Measurements from ENCODE around the gene PRKAR2A.
"Not testable (repeated sequence)": the region's sequence is repeated elsewhere in the genome, so short reads cannot be mapped to it uniquely, and the experiment has no call there.

PRKAR2A gene

DNA sequence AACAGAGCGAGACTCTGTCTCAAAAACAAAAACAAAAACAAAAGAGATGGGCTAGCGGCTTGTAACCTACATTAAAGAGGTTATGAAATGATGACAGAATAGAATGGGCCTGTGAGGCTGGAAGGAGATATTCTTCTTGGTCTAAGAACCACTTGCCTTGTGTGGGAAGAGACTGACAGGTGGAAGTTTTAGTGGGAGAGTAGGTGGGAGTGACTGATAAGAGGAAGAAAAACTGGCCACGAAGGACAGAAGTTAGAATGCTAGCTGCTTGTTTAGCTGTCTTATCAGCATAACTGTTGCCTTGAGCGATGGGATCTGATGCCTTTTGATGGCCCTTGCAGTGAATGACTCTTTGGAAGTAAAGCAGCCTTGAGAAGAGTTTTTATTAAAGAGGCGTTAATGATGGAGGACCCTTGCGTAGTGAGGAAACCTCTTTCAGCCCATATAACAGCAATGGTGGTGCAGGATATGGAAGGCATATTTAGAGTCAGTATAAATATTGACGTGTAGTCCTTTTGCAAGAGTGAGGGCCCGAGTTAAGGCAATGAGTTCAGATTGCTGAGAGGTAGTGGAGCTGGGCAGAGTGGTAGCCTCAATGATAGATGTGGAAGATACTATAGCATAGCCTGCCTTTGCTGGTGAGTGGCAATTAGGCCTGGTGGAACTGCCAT lies 122.4 kb downstream of the PRKAR2A start:
- FAIRE-seq: not testable (repeated sequence)

DNA sequence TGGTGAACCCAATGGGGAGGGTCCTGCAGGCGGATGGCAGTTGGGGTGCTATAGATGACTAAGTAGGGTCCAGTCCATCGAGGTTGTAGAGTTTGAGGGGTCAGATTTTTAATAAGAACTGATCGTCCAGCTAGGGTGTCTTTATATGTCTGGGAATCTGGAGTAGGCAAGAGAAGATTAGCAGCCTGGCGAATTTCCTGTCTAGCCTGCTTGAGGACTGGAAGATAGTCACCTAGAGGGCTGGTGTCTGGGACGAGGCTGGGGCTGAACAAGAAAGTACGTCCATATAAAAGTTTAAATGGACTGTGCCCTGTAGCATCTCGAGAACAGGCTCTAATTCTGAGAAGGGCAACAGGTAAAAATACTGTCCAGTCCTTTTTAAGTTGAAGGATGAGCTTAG lies 123.9 kb downstream of the PRKAR2A start:
- FAIRE-seq: no peak

DNA sequence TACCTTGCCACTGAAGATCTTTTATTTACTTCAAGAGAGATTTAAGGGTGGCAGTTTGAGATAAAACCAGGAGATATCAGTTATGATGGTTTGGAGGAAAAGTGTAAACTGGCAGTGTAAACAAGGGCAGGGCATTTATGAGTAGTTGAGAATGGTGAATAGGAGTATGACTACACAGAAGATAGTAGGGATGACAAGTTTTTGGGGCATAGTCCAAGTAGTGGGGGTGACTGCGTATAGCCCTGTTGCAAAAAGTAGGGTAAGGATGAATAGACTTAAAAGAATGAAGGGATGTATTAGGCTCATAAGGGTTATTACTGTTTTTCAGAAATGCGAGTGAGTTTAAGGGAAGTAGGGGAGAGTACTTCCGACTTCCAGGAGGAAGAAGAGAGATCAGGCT lies 124.4 kb downstream of the PRKAR2A start:
- FAIRE-seq: not testable (repeated sequence)

DNA sequence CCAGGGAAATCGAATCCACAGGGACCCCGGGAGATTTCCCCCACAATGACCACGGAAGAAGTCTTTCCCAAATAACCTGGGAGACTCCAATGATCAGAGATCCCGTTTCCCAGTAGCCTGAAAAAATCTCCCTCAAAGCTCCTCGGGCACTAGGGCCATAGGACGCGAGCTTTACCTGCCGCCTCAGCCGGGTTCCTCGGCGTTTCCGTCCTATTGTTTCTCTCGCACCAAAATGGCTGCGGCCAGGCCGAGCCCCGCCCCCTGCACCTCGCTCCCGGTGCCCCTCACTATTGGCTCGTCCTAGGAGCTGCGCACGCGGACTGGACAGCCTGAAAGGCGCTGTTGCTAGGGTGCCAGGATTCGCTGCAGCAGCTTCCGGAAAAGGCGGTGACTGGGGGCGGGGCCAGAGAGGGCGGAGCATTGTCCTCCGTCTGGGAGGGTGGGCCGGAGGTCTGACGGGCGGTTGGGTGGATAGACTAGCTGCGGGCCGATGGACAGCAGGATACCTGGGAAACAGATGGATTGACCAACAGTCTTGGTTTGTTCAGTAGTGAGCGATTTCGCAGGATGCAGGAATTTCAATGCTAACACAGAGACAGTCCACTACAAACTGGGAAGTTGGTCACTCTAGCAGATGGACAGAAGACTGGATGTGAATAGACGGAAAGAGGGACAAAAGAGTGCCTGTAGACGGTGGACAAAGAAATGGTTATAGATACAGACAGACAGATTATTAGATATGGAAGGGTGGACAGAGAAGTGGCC lies 130.5 kb downstream of the PRKAR2A start, which contains the start of gene IP6K2:
TSS of gene IP6K2 (minus strand) at position 240 of the 765 bp plus-strand sequence. CDS start 21,930 bp downstream, outside the sequence.
- FAIRE-seq: peak; percentile 94

DNA sequence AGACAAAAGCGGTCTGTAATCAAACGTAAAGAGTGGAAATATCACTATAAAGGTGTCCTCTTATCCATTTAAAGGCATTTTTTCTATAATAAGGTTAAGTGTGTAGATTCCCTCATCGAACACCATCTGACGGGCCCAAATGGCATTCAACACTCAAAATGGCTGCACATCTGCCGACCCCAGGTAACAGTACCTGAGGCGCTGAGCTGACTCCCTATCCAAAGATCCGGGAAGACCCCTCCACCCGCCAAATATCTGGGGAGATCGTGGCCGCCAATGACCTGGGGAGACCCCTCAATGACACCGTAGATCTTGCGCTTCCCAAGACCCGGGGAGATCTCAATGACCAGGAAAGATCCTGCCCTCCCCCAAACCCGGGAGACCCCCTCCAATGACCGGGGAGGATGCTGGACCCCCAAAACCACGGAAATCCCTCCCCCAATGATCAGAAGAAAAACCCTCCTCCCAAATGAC lies 131.1 kb downstream of the PRKAR2A start:
- FAIRE-seq: no peak

DNA sequence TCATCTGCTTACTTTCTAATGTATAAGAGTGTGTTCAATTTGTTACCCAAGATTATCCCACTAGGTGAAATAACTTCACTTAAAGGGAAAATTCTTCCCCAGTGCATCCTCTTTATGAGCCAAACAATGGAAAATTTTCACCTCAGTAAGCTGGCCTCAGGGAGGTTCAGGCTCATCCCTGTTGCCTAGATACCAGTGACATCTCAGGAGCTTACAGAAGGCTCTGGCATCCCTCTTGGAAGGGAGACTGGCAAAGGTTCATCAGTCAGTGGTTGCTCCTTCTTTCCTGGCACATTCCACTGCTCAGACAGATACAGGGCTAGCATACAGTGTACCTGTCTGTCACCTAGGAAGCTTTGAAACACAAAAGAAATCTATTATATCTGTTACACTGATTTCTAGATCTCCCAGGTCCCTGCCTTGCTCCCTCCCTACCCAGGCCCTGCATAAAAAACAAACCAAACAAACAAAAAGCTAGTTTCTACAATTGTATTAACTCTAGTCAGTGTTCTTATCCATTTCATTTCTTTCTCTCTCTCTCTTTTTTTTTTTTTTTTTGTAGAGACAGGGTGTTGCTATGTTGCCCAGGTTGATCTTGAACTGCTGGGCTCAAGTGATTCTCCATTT lies 132.4 kb downstream of the PRKAR2A start:
- FAIRE-seq: no peak

DNA sequence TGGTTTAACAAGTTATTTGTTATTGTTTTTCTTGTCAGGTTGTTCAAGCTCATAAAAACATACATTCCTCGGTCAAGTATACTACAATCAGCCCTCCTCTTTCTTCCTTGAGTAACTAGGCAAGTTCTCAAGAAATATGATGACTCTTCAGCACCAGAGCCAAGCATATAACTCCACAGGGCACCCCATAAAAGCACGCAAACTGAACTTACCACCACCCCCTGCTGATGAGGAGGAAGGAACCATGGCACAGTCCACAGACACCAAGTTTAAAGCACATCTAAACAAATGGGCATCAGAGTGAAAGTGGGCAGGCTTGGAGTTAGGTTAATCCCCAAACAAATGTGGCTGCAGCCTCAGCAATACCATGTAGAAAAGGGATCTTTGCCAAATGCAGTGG lies 135.9 kb downstream of the PRKAR2A start:
- FAIRE-seq: no peak

DNA sequence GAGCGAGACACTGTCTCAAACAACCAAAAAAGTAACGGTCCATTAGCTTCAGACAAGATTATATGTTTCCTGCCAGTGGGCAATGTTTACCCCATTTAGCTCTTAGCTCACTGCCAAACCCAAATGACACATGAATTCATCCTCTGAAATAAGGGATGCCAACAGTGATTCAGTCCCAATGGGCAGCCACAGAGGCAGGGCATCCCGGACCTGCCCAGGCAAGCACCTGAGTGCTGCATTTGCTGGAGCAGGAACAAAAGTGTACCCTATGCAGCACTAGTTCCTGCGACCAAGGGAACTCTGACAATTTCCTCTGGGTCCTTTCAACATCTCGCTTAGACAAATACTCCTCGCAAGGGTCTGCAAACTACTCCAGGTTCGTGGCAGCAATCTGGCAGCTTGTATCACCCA lies 138.6 kb downstream of the PRKAR2A start:
- no peak for FAIRE-seq

DNA sequence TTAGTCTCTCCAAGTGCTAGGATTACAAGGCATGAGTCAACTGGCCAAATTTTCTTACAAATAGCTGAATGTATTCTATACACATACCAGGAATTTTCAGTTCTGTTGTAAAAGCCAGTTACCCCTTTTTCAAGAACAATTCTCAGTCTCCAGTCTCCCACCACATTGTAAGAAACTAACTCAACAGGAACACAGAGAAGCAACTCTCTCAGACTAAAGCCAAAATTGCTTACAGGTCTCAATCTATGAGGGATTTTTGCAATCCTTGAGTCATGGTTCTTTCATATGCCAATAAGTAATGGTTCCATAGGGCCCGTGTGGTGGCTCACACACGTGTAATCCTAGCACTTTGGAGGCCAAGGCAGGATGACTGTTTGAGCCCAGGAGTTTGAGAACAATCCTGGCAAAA lies 139.2 kb downstream of the PRKAR2A start:
- no peak for FAIRE-seq

DNA sequence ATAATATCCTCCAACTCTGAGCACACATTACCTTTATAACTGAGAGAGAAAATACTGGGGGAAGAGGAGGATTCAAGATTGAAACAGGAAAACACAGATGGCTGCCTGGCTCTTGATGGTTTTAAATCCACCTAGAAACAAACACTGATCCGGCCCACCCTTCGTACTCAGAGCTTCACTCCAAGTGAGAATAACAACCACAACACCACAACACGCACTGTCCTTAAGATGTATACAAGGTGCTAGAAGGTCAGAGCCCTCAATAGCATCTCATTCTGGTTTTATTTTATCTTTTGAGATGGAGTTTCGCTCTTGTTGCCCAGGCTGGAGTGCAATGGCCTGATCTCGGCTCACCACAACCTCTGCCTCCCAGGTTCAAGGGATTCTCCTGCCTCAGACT lies 140.5 kb downstream of the PRKAR2A start:
- no peak for FAIRE-seq

DNA sequence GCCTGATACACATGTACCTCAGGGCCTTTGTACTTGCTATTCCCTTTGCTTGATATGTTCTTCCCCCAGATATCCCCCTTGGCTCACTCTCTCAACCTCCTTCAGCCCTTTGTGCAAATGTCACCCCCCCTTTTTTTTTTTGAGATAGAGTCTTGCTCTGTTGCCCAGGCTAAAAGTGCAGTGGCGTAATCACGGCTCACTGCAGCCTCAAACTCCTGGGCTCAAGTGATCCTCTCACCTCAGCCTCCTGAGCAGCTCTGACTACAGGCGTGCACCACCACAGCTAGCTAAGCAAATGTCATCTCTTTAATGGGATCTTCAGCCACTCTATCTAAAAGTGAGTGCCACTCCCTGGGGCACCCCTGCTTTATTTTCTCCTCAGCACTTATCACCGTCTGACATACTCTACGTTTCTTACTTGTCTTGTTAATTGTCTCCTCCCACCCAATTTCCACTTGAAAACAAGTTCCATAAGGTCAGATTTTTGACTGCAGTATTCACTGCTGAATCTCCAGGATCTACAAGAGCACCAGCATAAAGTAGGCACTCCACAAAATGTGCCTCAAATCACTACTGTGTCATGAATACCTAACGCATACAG lies 145.3 kb downstream of the PRKAR2A start:
- FAIRE-seq: no peak

DNA sequence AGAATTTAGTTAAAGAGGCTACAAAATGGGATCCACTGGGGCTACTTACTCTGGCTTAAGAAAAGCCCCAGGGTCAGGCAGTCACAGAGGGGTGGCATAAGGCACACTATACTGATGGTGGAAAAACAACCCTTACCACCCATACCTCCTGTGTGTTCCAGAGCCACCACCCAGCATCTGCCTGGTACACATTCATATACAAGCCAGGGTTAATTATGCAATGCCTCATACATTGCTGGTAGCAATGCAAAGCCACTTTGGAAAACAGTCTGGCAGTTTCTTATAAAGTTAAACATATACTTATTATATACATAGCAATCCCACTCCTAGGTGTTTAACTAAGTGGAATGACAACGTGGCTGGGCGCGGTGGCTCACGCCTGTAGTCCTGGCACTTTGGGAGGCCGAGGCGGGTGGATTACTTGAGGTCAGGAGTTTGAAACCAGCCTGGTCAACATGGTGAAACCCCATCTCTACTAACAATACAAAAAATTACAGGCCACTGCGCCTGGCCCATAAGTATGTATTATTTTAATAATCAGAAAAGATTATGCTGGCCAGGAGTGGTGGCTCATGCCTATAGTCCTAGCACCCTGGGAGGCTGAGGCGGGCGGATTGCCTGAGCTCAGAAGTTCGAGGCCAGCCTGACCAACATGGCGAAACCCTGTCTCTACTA lies 146.8 kb downstream of the PRKAR2A start:
- FAIRE-seq: no peak

DNA sequence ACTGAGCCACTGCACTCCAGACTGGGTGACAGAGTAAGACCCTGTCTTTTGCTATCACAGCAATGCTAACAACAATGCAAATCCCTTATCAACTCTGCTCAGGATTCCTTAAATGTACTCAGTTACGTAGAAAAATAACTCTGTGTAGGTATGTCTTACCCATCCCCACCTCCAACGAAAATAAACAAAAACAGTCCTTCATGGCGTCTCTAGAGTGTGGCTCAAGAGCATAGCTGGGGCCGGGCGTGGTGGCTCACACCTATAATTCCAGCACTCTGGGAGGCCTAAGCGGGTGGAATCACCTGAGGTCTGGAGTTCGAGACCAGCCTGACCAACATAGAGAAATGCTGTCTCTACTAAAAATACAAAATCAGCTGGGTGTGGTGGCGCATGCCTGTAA lies 148.8 kb downstream of the PRKAR2A start:
- no peak for FAIRE-seq

DNA sequence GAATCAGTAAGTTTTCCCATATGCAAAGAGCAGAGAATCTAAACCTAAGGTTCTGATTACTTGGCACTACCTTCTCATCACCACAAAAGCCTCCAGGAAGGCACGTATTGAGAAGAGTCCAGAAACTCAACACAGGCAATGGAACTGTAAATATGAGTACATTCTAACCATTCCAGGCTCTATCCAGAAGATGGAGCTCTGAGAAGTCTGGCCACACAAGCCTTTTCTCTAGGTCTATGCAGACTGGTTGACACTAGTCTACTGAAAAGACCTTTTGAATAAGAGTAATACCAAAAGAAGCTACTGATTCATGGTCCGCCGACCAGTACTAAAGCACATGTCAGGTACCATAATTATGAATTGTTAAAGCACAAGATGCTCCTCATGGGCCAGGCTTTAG lies 149.7 kb downstream of the PRKAR2A start:
- FAIRE-seq: no peak

DNA sequence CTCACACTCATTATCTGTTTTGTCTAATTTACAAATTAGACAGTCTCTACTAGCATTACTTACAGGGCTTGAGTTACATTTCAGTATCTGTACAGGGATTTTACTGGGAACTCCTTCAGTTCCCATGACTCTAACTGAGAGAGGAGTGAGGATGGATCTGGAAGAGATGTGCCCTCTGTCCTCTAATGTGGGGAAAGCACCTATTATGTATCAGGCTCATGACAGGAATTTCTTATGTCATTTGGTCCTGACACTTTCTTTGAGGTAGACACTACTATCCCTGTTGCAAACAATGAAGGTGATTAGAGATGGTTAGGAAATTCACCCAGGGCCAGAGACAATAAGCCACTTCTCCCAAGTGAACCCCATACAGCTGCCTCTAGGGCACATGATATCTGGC lies 151.1 kb downstream of the PRKAR2A start:
- no peak for FAIRE-seq

Data from endometrium (tissue), 2 donors.